ENCODE results near the gene BACH2.

DNA sequence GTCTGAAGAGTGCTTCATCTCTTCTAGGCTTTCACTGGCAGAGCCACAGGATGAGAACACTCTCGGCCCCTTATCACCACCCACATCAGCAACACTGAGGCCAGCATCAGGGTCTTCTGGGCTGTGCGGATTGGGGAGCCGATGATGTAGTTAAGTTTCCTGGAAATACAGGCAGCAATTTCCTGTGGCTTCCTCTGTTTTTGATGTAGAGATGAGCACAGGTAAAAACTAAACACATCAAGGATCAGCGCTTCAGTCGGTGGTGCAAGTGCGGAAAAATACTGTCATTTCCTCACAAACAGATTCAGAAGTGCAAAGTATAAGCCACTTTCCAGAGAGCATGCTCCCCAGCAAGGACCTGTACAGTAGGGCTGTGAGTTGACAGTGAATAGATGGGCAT is 62.6 kb downstream of the BACH2 start:
- no peak for TF ChIP-seq POLR2A (IDR thresholded peaks at IDR 0.05)
- no peak for TF ChIP-seq CTCF (IDR thresholded peaks at IDR 0.05)
- no peak for TF ChIP-seq POLR2AphosphoS5 (IDR thresholded peaks at IDR 0.05; ENCODE audit: insufficient read depth in 1 of 2, low read depth in 1 of 2)
